Tibial nerve (tissue), 4 donors: Measurements from ENCODE around the gene CXCL10.

Experiments
- EP300 ChIP-seq, 2 donors: sonication (generic); formaldehyde crosslinking; IDR thresholded peaks; one replicate each; pipeline ENCODE4 v1.6.1; 2017; ENCODE audit warnings: antibody characterized with exemption in 2 of 2, mild to moderate bottlenecking in 1 of 2
- POLR2A ChIP-seq, 2 donors: fragments of 450-650 bp; IDR thresholded peaks; one replicate each; pipeline ENCODE4 v1.6.1; 2017; ENCODE audit warnings: antibody characterized with exemption in 2 of 2, mild to moderate bottlenecking in 2 of 2, moderate library complexity in 2 of 2
- TF ChIP-seq, protein P1 (sequence below), 5 experiments: fragments of 200-600 bp in 3 of 5; fragments of 450-650 bp in 2 of 5; sonication (generic) in 3 of 5; IDR thresholded peaks; one replicate each; pipeline ENCODE4 v1.5.1; 2016 to 2019; ENCODE audit warnings: antibody characterized with exemption in 5 of 5, mild to moderate bottlenecking in 3 of 5, moderate library complexity in 2 of 5

DNA sequence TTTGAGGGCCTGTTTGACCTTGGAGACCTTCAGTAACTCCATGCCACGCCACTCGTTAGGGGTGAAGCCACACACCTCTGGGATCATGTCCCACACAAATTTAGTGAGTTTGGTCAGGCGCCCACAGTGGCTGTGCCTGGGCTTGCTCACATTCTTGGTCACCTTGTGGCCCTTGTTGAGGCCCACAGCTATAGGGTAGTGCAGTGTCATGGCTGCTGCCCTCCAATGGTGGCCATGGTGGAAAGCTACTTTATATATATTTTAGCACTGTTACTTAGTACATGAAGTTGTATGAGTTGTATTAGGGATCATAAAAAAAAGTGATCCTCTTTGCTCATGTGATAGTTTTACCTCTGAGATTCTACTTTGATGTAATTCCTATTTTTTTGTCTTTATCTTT lies 13.6 kb upstream of the CXCL10 start:
- TF ChIP-seq, protein P1, sequence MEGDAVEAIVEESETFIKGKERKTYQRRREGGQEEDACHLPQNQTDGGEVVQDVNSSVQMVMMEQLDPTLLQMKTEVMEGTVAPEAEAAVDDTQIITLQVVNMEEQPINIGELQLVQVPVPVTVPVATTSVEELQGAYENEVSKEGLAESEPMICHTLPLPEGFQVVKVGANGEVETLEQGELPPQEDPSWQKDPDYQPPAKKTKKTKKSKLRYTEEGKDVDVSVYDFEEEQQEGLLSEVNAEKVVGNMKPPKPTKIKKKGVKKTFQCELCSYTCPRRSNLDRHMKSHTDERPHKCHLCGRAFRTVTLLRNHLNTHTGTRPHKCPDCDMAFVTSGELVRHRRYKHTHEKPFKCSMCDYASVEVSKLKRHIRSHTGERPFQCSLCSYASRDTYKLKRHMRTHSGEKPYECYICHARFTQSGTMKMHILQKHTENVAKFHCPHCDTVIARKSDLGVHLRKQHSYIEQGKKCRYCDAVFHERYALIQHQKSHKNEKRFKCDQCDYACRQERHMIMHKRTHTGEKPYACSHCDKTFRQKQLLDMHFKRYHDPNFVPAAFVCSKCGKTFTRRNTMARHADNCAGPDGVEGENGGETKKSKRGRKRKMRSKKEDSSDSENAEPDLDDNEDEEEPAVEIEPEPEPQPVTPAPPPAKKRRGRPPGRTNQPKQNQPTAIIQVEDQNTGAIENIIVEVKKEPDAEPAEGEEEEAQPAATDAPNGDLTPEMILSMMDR (IDR thresholded peaks at IDR 0.05): no peak
- TF ChIP-seq POLR2A (IDR thresholded peaks at IDR 0.05) (no peak), EP300 (IDR thresholded peaks at IDR 0.05) (no peak)
